SK-N-SH (cell line): Measurements from ENCODE around the gene GRK1.

Source experiments
- CHD2 ChIP-seq: fragments of 150-350 bp; IDR thresholded peaks from 2 replicates; pipeline ENCODE4 v1.6.1; 2018; ENCODE audit warnings: low read length; ENCODE audit not compliant: partially characterized antibody
- CTCF ChIP-seq: fragments of 200-600 bp; sonication (generic); IDR thresholded peaks from 2 replicates; pipeline ENCODE4 v1.6.1; 2017; ENCODE audit warnings: antibody characterized with exemption, mild to moderate bottlenecking, moderate library complexity
- GATA2 ChIP-seq: sonication (generic); formaldehyde crosslinking; IDR thresholded peaks from 2 replicates; pipeline ENCODE4 v1.5.0; 2020; ENCODE audit warnings: mild to moderate bottlenecking, missing genetic modification reagents
- NFIC ChIP-seq: IDR thresholded peaks from 2 replicates; pipeline ENCODE4 v1.4.0; 2012; ENCODE audit warnings: borderline replicate concordance
- REST ChIP-seq: IDR thresholded peaks from 2 replicates; pipeline ENCODE4 v1.6.1; 2012; ENCODE audit warnings: mild to moderate bottlenecking, low read depth, low read length, moderate library complexity
- RFX5 ChIP-seq: IDR thresholded peaks from 2 replicates; pipeline ENCODE4 v1.6.1; 2012; ENCODE audit warnings: mild to moderate bottlenecking, improper control_type of control experiment, low read length
- SMC3 ChIP-seq: IDR thresholded peaks from 2 replicates; pipeline ENCODE4 v1.6.1; 2012; ENCODE audit warnings: low read depth, low read length, improper control_type of control experiment
- TAF1 ChIP-seq: IDR thresholded peaks from 2 replicates; pipeline ENCODE4 v1.6.1; 2012; ENCODE audit warnings: low read depth, mild to moderate bottlenecking, low read length, moderate library complexity, borderline replicate concordance
- USF1 ChIP-seq: IDR thresholded peaks from 2 replicates; pipeline ENCODE4 v1.4.0; 2012; ENCODE audit warnings: low read depth, borderline replicate concordance
- TF ChIP-seq, protein P1 (sequence below): IDR thresholded peaks from 2 replicates; pipeline ENCODE4; 2012

DNA sequence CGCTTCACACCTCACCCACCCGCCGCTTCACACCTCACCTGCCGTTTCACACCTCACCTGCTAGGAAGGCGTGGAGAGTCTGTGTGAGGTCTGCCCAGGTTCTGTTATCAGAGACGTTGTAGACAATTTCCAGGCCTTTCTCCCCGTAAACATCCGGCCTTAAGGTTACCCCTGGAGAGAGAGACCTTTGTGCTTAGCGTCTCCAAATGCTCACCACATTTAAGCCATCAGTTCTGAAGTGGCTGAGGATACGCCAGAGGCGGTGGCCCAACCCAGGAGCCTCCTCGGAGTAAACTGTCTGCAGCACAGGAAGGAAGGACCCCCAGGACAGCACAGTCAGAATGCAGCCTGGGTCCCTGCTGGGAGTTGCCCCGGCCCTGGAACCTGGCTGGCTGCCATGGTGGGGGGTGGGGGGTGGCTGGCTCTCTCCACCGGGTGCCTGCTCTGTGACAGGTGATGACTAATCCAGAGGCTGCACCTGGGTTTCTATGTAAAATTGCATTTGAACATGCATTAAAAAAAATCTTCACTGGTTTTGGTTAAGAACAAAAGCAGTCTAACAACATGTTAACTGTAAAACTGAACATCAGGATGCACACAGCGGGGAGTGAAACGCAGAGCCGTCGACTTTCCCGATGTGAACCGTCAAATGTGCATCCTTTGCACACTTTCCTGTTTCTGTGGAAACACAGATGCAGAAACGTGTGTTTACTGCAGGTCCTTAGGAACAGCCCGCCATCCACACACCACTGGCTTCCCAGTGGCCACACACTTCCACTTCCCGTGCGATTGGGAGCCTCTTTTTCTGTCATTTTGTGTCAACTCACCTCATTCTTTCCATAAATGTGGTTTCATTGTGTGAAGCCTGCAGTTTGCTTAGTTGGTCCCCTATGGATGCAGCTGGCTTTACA lies 13.5 kb upstream of the GRK1 start:
- TF ChIP-seq TAF1 (no peak), CTCF (no peak), GATA2 (CRISPR knock-in tag) (no peak), CHD2 (no peak), NFIC (no peak), REST (no peak), SMC3 (no peak), RFX5 (no peak), USF1 (no peak)
- TF ChIP-seq, protein P1, sequence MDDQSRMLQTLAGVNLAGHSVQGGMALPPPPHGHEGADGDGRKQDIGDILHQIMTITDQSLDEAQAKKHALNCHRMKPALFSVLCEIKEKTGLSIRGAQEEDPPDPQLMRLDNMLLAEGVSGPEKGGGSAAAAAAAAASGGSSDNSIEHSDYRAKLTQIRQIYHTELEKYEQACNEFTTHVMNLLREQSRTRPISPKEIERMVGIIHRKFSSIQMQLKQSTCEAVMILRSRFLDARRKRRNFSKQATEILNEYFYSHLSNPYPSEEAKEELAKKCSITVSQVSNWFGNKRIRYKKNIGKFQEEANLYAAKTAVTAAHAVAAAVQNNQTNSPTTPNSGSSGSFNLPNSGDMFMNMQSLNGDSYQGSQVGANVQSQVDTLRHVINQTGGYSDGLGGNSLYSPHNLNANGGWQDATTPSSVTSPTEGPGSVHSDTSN, result no peak
